Measurements from ENCODE around the gene CCDC81.

- TF ChIP-seq, protein P1, sequence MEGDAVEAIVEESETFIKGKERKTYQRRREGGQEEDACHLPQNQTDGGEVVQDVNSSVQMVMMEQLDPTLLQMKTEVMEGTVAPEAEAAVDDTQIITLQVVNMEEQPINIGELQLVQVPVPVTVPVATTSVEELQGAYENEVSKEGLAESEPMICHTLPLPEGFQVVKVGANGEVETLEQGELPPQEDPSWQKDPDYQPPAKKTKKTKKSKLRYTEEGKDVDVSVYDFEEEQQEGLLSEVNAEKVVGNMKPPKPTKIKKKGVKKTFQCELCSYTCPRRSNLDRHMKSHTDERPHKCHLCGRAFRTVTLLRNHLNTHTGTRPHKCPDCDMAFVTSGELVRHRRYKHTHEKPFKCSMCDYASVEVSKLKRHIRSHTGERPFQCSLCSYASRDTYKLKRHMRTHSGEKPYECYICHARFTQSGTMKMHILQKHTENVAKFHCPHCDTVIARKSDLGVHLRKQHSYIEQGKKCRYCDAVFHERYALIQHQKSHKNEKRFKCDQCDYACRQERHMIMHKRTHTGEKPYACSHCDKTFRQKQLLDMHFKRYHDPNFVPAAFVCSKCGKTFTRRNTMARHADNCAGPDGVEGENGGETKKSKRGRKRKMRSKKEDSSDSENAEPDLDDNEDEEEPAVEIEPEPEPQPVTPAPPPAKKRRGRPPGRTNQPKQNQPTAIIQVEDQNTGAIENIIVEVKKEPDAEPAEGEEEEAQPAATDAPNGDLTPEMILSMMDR (conservative IDR thresholded peaks at IDR 0.05 in 1 of 2, IDR thresholded peaks at IDR 0.05 in 1 of 2; ENCODE audit: low read depth in 1 of 2, low read length in 2 of 2): no peak
- TF ChIP-seq EZH2 (IDR thresholded peaks at IDR 0.05; ENCODE audit: low read length, missing control alignments): no peak
Observed at GRCh38 chr11:86422371-86422770, 47.7 kb downstream of the CCDC81 start.
